Raji (cell line): Measurements from ENCODE around the gene MYO5C.

ENCODE experiments used
- POLR2A ChIP-seq: IDR thresholded peaks from 2 replicates; pipeline ENCODE4 v1.6.1; 2011; ENCODE audit warnings: low read depth, low read length, control low read depth; ENCODE audit not compliant: insufficient read depth

The MYO5C gene

GRCh38 chr15:52288051-52288942 lies 7.3 kb downstream of the MYO5C start:
- TF ChIP-seq POLR2A = no peak

GRCh38 chr15:52287114-52287513 lies 8.5 kb downstream of the MYO5C start:
- no peak for TF ChIP-seq POLR2A

- TF ChIP-seq POLR2A = no peak
Observed at GRCh38 chr15:52284164-52284563, 11.4 kb downstream of the MYO5C start.

DNA sequence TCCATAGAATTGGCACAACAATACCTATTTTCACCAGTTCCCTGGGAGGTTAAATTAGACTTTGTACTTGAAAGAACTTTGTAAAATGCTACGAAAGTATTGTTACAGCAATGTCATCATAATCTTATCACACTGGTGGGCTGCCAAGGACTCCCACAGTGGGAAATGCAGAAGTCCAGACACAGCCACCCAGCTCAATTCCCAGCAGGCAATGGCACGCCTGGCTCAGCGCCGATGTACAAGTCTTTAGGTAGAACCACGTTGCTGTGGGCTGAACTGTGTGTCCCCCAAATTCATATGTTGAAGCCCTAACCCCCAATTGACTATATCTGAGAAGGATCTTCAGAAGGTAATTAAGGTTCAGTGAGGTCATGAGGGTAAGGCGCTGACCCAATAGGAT lies 12.3 kb downstream of the MYO5C start:
- no peak for TF ChIP-seq POLR2A

GRCh38 chr15:52282418-52282817 lies 13.2 kb downstream of the MYO5C start:
- no peak for TF ChIP-seq POLR2A

- TF ChIP-seq POLR2A = no peak
Observed at GRCh38 chr15:52281085-52282035, 14.2 kb downstream of the MYO5C start.

GRCh38 chr15:52280326-52281084 lies 15.1 kb downstream of the MYO5C start:
- TF ChIP-seq POLR2A = no peak

GRCh38 chr15:52278636-52279367 lies 16.8 kb downstream of the MYO5C start:
- no peak for TF ChIP-seq POLR2A

DNA sequence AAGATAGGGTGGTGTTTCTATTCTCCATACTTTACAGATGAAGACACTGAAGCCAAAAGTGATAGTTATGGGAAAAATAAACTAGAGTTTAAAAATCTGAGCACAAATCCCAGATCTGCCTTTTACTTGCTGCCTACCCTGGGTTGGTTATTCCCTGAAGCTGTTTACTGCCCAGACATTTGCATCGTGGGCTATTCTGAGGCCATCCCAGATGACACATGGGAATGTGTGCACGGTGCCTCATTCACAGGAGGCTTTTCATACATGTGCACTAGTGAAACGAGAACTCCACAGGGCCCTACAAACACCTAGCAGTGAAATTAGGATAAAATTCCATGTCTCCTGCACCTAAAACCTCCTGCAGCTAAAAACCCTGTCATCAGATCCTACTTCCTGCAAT lies 17.5 kb downstream of the MYO5C start:
- TF ChIP-seq POLR2A = no peak

GRCh38 chr15:52277575-52277974 lies 18.0 kb downstream of the MYO5C start:
- no peak for TF ChIP-seq POLR2A

DNA sequence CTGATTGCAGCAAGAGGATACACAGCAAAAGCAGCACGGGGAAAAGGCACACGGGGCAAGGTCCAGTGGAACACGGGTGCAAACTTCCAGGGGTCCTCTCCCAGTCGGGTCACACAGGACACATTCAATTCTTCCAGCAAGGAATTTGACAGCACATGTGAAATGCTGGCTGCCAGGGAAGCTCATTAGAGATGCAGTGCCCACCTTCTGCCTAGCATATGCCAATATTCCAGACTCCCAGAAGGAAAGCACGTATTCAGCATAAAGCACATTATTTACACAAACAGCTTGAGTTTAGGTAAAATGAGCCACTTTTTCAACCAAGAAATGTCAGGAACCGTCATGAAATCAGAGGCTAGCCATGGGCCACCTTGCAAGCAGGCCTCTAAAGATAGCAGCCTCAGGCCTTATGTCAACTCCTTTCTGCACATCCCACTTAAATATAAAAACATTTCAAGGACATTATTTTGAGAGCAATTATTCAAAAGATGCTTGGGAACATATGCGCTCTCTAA lies 19.3 kb downstream of the MYO5C start:
- TF ChIP-seq POLR2A = no peak

DNA sequence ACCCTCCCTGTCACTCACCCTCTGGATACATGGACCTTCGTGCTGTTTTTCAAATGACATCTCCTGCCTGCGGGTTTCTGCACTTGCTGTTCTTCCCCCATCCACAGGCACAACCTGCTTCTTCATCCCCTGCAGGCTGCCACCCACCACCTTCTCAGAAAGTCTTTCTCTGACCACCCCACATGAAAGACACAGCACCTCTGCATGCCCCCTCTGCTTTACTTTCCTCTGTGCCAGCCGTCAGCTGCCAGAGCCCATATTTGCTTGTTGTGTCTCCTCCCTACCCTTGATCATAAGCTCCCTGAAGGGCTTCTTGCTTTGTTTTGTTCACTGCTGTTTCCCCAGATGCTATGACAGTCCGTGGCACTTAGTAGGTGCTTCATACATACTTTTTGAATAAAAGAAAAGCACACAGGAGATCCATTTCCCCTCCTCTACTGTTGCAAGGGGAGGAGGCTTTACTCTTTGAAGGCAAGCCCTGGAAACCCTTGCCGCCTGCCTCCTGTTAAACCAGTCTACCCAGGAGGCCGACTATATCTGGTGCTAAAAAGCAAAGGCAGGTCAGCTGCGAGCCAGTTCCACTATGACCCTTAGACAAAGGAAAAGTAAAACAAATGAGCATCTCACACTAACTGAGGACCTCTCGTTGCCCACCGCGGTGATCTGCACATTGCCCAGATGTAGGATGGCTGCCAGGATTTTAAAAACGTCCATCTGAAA lies 31.9 kb downstream of the MYO5C start:
- no peak for TF ChIP-seq POLR2A

DNA sequence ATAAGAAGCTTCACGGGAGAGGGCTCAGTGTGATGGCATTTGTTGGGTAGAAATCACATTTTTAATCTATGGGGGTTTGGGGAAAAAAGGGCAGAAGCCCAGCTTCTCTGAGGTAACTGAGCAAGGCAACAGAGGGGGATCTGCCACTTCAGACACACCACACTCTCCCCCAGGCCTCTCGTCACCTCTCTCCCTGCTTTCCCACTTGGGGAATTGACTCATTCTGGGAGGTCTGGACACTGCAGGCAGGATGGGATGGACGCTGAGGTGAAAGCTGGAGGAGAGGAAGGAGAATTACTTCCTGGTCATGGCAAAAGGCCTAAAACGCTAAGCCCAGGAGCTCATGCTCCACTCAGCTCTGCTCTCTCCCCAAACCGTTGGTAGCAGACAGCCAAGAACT lies 33.2 kb downstream of the MYO5C start:
- TF ChIP-seq POLR2A = no peak
